GM23248 (cell line): ENCODE measurements around the gene HSD17B13. TPM values are rescaled to one million over a fixed set of nuclear protein-coding genes. Genes with fewer than 3 reads are reported as not detected.
A peak's percentile ranks its signal among the peaks of the same experiment; 100 is the strongest.

Source experiments
- DNase-seq: peaks from one replicate; pipeline ENCODE4 v3.0.0-alpha.2; 2015
- H2AFZ ChIP-seq: fragments of 200-600 bp; sonication (generic); 2 replicates; pipeline ENCODE4 v1.6.1; 2016; ENCODE audit warnings: antibody characterized with exemption
- H3F3A ChIP-seq: fragments of 200-600 bp; sonication (generic); 2 replicates; pipeline ENCODE4 v1.6.1; 2016; ENCODE audit warnings: mild to moderate bottlenecking, antibody characterized with exemption, mixed run types; ENCODE audit not compliant: insufficient read depth
- H3K27ac ChIP-seq: fragments of 200-600 bp; sonication (generic); 2 replicates; pipeline ENCODE4 v1.5.1; 2016; ENCODE audit warnings: mild to moderate bottlenecking
- H3K27me3 ChIP-seq: fragments of 200-600 bp; sonication (generic); replicated peaks from 2 replicates; pipeline ENCODE4 v1.6.1; 2016; ENCODE audit warnings: mild to moderate bottlenecking; ENCODE audit not compliant: insufficient read depth
- H3K36me3 ChIP-seq: fragments of 200-600 bp; sonication (generic); 2 replicates; pipeline ENCODE4 v1.6.1; 2016; ENCODE audit warnings: low read depth, mild to moderate bottlenecking
- H3K4me1 ChIP-seq: fragments of 200-600 bp; sonication (generic); 2 replicates; pipeline ENCODE4 v1.6.1; 2016; ENCODE audit warnings: mild to moderate bottlenecking; ENCODE audit not compliant: insufficient read depth
- H3K4me2 ChIP-seq: fragments of 200-600 bp; sonication (generic); one replicate; pipeline ENCODE4 v1.6.1; 2016; ENCODE audit warnings: mild to moderate bottlenecking; ENCODE audit not compliant: unreplicated experiment
- H3K4me3 ChIP-seq: fragments of 200-600 bp; sonication (generic); 2 replicates; pipeline ENCODE4 v1.5.1; 2016; ENCODE audit warnings: mild to moderate bottlenecking
- H3K79me2 ChIP-seq: fragments of 200-600 bp; sonication (generic); 2 replicates; pipeline ENCODE4 v1.6.1; 2016; ENCODE audit warnings: mild to moderate bottlenecking; ENCODE audit not compliant: insufficient read depth
- H3K9ac ChIP-seq: fragments of 200-600 bp; sonication (generic); 2 replicates; pipeline ENCODE4 v1.6.1; 2016; ENCODE audit warnings: mild to moderate bottlenecking
- H3K9me2 ChIP-seq: fragments of 200-600 bp; sonication (generic); 2 replicates; pipeline ENCODE4 v1.6.1; 2016; ENCODE audit warnings: mixed run types, mild to moderate bottlenecking, moderate library complexity; ENCODE audit not compliant: insufficient read depth
- H3K9me3 ChIP-seq: fragments of 200-600 bp; sonication (generic); one replicate; pipeline ENCODE4 v1.6.1; 2017; ENCODE audit warnings: low read depth
- H4K20me1 ChIP-seq: fragments of 200-600 bp; sonication (generic); 2 replicates; pipeline ENCODE4 v1.6.0; 2016; ENCODE audit not compliant: insufficient read depth
- EZH2 ChIP-seq: fragments of 200-600 bp; sonication (generic); IDR thresholded peaks from 2 replicates; pipeline ENCODE4 v1.6.1; 2018; ENCODE audit warnings: antibody characterized with exemption, mild to moderate bottlenecking; ENCODE audit not compliant: insufficient read depth, poor library complexity, severe bottlenecking
- EZH2phosphoT487 ChIP-seq: fragments of 200-600 bp; sonication (generic); IDR thresholded peaks from 2 replicates; pipeline ENCODE4 v1.6.1; 2018; ENCODE audit warnings: antibody characterized with exemption, moderate library complexity, mild to moderate bottlenecking, low read depth; ENCODE audit not compliant: insufficient read depth
- WGBS, 2 experiments: methylation state at CpG; one replicate each; pipeline ENCODE4 v1.1.6; 2015 to 2017; ENCODE audit warnings: low lambda C conversion rate in 2 of 2, low coverage in 1 of 2; ENCODE audit errors: missing lambda C conversion rate in 2 of 2; 5-methylcytosine and 5-hydroxymethylcytosine counted together
- in situ Hi-C: fragments of 300-500 bp; cut with MboI; formaldehyde crosslinking; loops from 2 replicates; pipeline ENCODE4 v1.15.0; 2020
- polyA plus RNA-seq: library from polyadenylated mRNA; unstranded; fragments of >200 nt; fragmentation: Nextera tagmentation; extraction: Ambion mirVana; gene quantifications from 2 replicates; pipeline ENCODE4 v1.2.1, GENCODE V29; 2016
- total RNA-seq: library from RNA; depleted of rRNA; stranded (reverse); fragments of >200 nt; shearing (Covaris generic); gene quantifications from 2 replicates; pipeline ENCODE4 v1.2.3, GENCODE V29; 2014; rRNA removed

Gene HSD17B13, protein sequence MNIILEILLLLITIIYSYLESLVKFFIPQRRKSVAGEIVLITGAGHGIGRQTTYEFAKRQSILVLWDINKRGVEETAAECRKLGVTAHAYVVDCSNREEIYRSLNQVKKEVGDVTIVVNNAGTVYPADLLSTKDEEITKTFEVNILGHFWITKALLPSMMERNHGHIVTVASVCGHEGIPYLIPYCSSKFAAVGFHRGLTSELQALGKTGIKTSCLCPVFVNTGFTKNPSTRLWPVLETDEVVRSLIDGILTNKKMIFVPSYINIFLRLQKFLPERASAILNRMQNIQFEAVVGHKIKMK
- total RNA-seq (not detected in 2 replicates), polyA plus RNA-seq (not detected in 2 replicates)

DNA sequence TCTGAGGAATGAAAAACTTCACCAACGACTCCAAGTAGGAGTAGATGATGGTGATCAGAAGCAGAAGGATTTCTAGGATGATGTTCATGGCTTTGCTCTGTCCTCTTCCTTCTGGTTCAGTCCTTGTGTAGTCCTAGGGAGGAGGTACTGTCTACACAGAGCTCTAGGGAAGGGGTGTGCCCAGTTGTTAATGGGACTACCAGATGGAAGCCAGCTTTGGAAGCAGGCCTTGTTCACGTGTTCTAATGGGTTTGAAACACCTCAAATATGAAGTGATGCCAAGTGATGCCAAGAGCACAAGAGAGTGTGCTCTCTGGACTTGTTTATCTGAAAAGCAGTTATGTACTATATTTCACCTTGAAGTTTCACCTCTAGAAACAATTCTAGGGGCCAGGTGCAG lies at the start of gene HSD17B13:
Gene HSD17B13, minus strand, starts transcription at position 129 of the 400 bp plus-strand sequence. Its CDS starts 41 bp downstream, at position 88.
- Histone ChIP-seq H3K27me3 (no peaks in the 10 kb centered on the region), H3K4me1 (no peaks in the 10 kb centered on the region), H3K9ac (no peak within 1 kb of the TSS), H3K4me2 (no peak within 1 kb of the TSS), H3F3A (no peaks in the 10 kb centered on the region), H3K79me2 (no peaks in the 10 kb centered on the region), H4K20me1 (no peaks in the 10 kb centered on the region), H3K27ac (no peak within 1 kb of the TSS), H2AFZ (peak within 1 kb of the TSS; percentile 12; the same call in 1 of the 2 replicates), H3K36me3 (no peaks in the 10 kb centered on the region), H3K4me3 (no peak within 1 kb of the TSS), H3K9me2 (no peaks in the 10 kb centered on the region), H3K9me3 (no peaks in the 10 kb centered on the region)
- 2 to 6% methylated on average over 2 of the region's 2 CpGs for WGBS, 2 experiments
- TF ChIP-seq EZH2phosphoT487 (no peak), EZH2 (no peak)
- DNase-seq = no peak
- in situ Hi-C loops = no loop called here

DNA sequence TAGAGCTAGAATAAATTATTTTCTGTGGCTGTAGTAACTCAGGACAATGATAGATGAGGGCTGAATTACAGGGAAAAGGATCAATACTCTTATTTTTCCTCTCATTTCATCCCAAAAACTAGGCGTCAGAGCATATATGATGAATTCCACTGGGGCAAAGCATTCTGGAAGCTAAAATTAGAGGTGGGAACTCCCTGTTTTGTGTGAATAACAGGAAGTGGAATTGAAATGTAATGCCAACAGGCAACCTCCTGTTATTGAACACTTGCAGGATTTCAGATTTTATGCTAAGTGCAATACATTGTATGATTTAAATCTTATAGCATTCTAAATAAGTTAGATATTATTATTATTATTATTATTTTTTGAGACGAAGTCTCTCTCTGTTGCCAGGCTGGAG lies 47.4 kb upstream of the HSD17B13 start:
- in situ Hi-C loops = no loop called here
- Histone ChIP-seq H3F3A (no peaks in the 10 kb centered on the region), H3K4me1 (peaks cover 6% of the 10 kb centered on the region), H3K4me2 (no peak overlapping the region), H3K27me3 (no peaks in the 10 kb centered on the region), H3K9me2 (no peaks in the 10 kb centered on the region), H2AFZ (no peak overlapping the region), H3K27ac (no peak overlapping the region), H3K79me2 (no peaks in the 10 kb centered on the region), H3K9ac (no peak overlapping the region), H3K4me3 (no peak overlapping the region), H3K36me3 (peaks cover 14% of the 10 kb centered on the region), H4K20me1 (no peaks in the 10 kb centered on the region), H3K9me3 (no peaks in the 10 kb centered on the region)
- 89 to 90% methylated on average over 2 of the region's 2 CpGs for WGBS, 2 experiments
- TF ChIP-seq EZH2phosphoT487 = no peak
- TF ChIP-seq EZH2 = no peak
- DNase-seq = no peak

DNA sequence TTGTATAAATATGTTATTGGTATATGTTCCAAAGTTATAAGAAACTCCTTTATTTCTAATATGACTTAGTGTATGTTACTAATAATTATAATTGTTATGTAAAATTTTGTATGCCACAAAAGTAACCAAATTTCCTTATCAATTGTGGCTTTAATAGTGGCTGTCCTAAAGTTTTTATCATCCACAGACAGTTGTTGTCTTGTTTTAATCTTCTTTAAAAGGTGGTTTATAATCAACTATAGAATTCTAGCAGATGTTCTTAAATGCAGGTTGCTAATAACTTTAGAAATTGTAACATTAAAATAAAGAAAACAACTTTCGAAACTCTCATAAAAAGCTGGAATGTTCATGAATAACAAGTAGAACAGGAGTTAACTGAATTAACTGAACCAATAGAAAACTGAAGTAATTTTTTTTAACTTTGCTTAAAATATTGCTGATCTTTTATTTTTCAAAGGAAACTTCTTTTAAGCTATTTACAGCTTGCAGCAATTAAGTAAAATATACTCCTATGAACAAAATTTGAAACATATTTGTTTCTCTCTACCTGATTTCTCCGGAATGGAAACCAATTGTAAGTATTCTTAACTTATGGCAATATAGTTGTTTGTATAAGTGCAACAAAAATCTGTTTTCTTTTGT lies 44.0 kb upstream of the HSD17B13 start:
- DNase-seq = no peak
- Histone ChIP-seq H3K27ac (no peak overlapping the region), H3K9me2 (no peaks in the 10 kb centered on the region), H3K4me1 (no peaks in the 10 kb centered on the region), H3K9ac (no peak overlapping the region), H3K4me2 (no peak overlapping the region), H3K36me3 (peaks cover 15% of the 10 kb centered on the region), H2AFZ (no peak overlapping the region), H3K79me2 (no peaks in the 10 kb centered on the region), H4K20me1 (no peaks in the 10 kb centered on the region), H3K9me3 (no peaks in the 10 kb centered on the region), H3K27me3 (no peaks in the 10 kb centered on the region), H3F3A (no peaks in the 10 kb centered on the region), H3K4me3 (no peak overlapping the region)
- in situ Hi-C loops = no loop called here
- no peak for TF ChIP-seq EZH2
- TF ChIP-seq EZH2phosphoT487 = no peak
- 47 to 48% methylated on average over 2 of the region's 2 CpGs for WGBS, 2 experiments

DNA sequence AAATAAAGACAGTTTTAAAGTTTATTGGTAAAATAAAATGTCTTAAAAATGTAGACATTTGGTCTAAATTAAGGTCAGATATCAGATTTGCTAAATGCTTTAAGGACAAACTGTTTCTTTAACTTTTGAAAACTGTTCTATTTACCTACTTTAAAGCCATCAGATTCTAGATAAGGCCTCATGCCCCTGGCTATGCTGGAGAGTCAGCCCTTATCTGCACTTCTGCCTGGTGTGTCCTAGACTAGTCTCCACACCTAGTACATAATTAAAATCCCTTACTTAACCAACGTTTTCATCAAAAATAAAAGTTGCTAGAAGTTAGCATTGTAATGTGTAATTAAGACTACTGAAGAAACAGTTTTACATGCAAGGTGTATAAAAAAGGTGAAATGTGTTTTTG lies 42.7 kb upstream of the HSD17B13 start:
- Histone ChIP-seq H2AFZ (no peak overlapping the region), H3K4me2 (no peak overlapping the region), H3K9me2 (no peaks in the 10 kb centered on the region), H3K79me2 (no peaks in the 10 kb centered on the region), H3K27ac (no peak overlapping the region), H3K4me3 (no peak overlapping the region), H3K4me1 (no peaks in the 10 kb centered on the region), H3K9me3 (no peaks in the 10 kb centered on the region), H3K36me3 (peaks cover 9% of the 10 kb centered on the region; the same call in 1 of the 2 replicates), H3F3A (no peaks in the 10 kb centered on the region), H3K27me3 (no peaks in the 10 kb centered on the region), H3K9ac (no peak overlapping the region), H4K20me1 (no peaks in the 10 kb centered on the region)
- TF ChIP-seq EZH2 (no peak), EZH2phosphoT487 (no peak)
- 38 to 39% methylated on average over 1 of the region's 1 CpG for WGBS, 2 experiments
- in situ Hi-C loops = no loop called here
- DNase-seq = no peak
